Activated naive CD8-positive, alpha-beta T cell treated with anti-CD3 and anti-CD28 coated beads, Interleukin-2, amount 50 U/mL, for 24 hours (primary cell): ENCODE measurements around the gene RAB3B.

Experiments used
- ATAC-seq: fragments of 150-1000 bp; cut with Tn5 transposase; one replicate; pipeline ENCODE4 v1.10.0; 2021
- DNase-seq: peaks from one replicate; pipeline ENCODE4 v3.0.0; 2021
- H3K27ac Mint-ChIP-seq: one replicate; pipeline ENCODE4 v1.8.0; 2021; ENCODE audit warnings: mild to moderate bottlenecking, mixed read lengths
- H3K27me3 Mint-ChIP-seq: one replicate; pipeline ENCODE4 v1.8.0; 2021; ENCODE audit warnings: mixed read lengths
- H3K36me3 Mint-ChIP-seq: one replicate; pipeline ENCODE4 v1.8.0; 2021; ENCODE audit warnings: low read depth, mixed read lengths
- H3K4me1 Mint-ChIP-seq: one replicate; pipeline ENCODE4 v1.8.0; 2021; ENCODE audit warnings: mixed read lengths
- H3K4me3 Mint-ChIP-seq: one replicate; pipeline ENCODE4 v1.8.0; 2021; ENCODE audit warnings: mild to moderate bottlenecking, moderate library complexity, mixed read lengths
- H3K9me3 Mint-ChIP-seq: one replicate; pipeline ENCODE4 v1.8.0; 2021; ENCODE audit warnings: mixed read lengths

Gene RAB3B

GRCh38 chr1:51871351-51871975 is 119.0 kb downstream of the RAB3B start:
- H3K27me3 Mint-ChIP-seq, result no peaks in the 10 kb centered on the region
- H3K4me3 Mint-ChIP-seq, result no peak overlapping the region
- ATAC-seq (no peak), DNase-seq (no peak)
- H3K9me3 Mint-ChIP-seq, result no peaks in the 10 kb centered on the region
- H3K4me1 Mint-ChIP-seq, result peaks cover 63% of the 10 kb centered on the region
- no peak overlapping the region for H3K27ac Mint-ChIP-seq
- H3K36me3 Mint-ChIP-seq, result peaks cover 17% of the 10 kb centered on the region

- Mint-ChIP-seq H3K9me3 (no peaks in the 10 kb centered on the region), H3K4me3 (no peak overlapping the region), H3K27ac (no peak overlapping the region), H3K4me1 (peaks cover 61% of the 10 kb centered on the region), H3K27me3 (no peaks in the 10 kb centered on the region), H3K36me3 (peaks cover 15% of the 10 kb centered on the region)
- DNase-seq (no peak), ATAC-seq (no peak)
Measured at GRCh38 chr1:51870603-51871350, 119.7 kb downstream of the RAB3B start.

DNA sequence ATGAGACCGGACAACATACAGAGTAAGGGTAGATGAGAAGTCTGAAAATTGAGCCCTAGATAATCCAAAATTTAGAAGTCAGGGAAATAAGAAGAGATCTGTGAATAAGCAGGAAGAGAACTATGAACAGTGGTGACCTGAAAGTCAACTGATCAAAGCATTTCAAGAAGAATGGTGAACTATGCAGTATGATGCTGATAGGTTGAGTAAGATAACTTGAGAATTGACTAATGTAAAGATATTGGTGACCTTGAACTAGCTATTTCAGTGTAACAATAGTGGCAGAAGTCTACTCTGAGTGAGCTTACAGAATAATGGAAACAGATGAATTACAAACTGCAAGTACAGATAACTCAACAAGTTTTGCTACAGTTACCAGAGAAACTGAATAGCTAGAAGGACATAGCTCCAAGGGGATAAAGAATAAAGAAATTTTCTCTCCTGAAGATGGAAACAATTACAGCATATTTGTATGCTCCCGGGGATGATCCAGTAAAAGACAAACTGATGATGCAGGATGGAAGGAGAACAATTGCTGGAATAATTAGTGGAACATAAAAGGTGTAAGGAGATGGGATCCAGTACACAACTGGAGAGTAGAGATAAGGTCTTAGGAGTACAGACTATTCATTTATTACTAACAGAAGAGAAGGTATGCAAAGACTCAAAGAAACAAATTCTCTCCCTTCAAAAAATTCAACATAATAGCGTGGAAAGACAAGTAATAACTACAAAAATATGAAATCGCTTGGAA is 122.8 kb downstream of the RAB3B start:
- H3K9me3 Mint-ChIP-seq, result no peaks in the 10 kb centered on the region
- H3K4me1 Mint-ChIP-seq, result peaks cover 54% of the 10 kb centered on the region
- no peak overlapping the region for H3K27ac Mint-ChIP-seq
- no peak overlapping the region for H3K4me3 Mint-ChIP-seq
- H3K27me3 Mint-ChIP-seq, result no peaks in the 10 kb centered on the region
- ATAC-seq, result peak; percentile 40
- H3K36me3 Mint-ChIP-seq, result peaks cover 6% of the 10 kb centered on the region
- DNase-seq, result no peak

- DNase-seq, result no peak
- Mint-ChIP-seq H3K4me1 (peaks cover 41% of the 10 kb centered on the region), H3K4me3 (no peak overlapping the region), H3K36me3 (peaks cover 11% of the 10 kb centered on the region), H3K27me3 (no peaks in the 10 kb centered on the region), H3K27ac (peak overlapping the region; percentile 56), H3K9me3 (no peaks in the 10 kb centered on the region)
- ATAC-seq, result no peak
Measured at GRCh38 chr1:51863384-51863783, 127.1 kb downstream of the RAB3B start.

DNA sequence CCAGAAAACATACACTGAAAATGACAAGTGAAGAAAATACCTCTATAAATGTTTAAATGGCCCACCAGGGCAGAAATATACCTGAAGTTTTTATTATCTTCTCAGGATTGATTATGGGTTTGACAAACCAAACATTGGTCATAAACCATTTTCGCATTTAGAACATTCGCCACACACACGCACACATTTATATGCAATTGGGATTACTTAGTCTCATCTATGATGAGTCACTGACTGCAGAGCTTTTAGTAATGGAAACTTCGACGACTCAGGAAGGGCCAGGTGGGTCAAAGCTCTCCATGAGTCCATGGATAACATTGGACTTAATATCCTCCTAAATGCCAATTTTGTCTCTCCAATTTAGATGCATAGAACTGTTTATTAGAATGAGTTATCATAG is 128.8 kb downstream of the RAB3B start:
- H3K36me3 Mint-ChIP-seq, result peaks cover 11% of the 10 kb centered on the region
- no peak overlapping the region for H3K4me3 Mint-ChIP-seq
- H3K4me1 Mint-ChIP-seq, result peaks cover 27% of the 10 kb centered on the region
- H3K9me3 Mint-ChIP-seq, result no peaks in the 10 kb centered on the region
- H3K27ac Mint-ChIP-seq, result peak overlapping the region; percentile 19
- ATAC-seq (peak; percentile 68), DNase-seq (no peak)
- H3K27me3 Mint-ChIP-seq, result no peaks in the 10 kb centered on the region

- Mint-ChIP-seq H3K27me3 (no peaks in the 10 kb centered on the region), H3K27ac (no peak overlapping the region), H3K4me3 (no peak overlapping the region), H3K36me3 (peaks cover 17% of the 10 kb centered on the region), H3K4me1 (peaks cover 22% of the 10 kb centered on the region), H3K9me3 (no peaks in the 10 kb centered on the region)
- DNase-seq (no peak), ATAC-seq (no peak)
Measured at GRCh38 chr1:51859735-51860134, 130.8 kb downstream of the RAB3B start.

- no peaks in the 10 kb centered on the region for H3K27me3 Mint-ChIP-seq
- ATAC-seq (no peak), DNase-seq (no peak)
- H3K27ac Mint-ChIP-seq, result no peak overlapping the region
- peaks cover 19% of the 10 kb centered on the region for H3K36me3 Mint-ChIP-seq
- H3K9me3 Mint-ChIP-seq, result no peaks in the 10 kb centered on the region
- no peak overlapping the region for H3K4me3 Mint-ChIP-seq
- H3K4me1 Mint-ChIP-seq, result peaks cover 22% of the 10 kb centered on the region
Measured at GRCh38 chr1:51859333-51859732, 131.2 kb downstream of the RAB3B start.

DNA sequence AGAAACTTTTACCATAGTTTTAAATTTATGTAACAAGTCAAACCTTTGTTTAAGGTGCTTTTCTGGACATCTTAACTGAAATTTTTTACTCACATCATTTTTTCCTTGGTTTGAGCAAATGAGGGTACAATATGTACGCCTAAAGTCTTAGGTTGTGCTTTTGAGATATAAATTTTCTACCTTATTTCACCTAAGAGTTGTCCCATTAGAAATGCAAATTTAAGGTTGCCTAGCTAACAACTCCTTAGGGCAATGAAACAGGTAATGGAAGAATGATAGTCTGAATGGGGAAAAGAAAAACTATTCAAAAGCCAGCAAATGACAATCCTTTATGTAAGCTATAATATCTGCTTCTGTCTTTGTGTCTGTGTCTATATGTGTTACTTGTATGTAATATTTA is 131.6 kb downstream of the RAB3B start:
- H3K27ac Mint-ChIP-seq, result no peak overlapping the region
- no peak for DNase-seq
- no peaks in the 10 kb centered on the region for H3K9me3 Mint-ChIP-seq
- H3K4me3 Mint-ChIP-seq, result no peak overlapping the region
- peaks cover 21% of the 10 kb centered on the region for H3K4me1 Mint-ChIP-seq
- no peaks in the 10 kb centered on the region for H3K27me3 Mint-ChIP-seq
- no peak for ATAC-seq
- peaks cover 19% of the 10 kb centered on the region for H3K36me3 Mint-ChIP-seq
